Neural progenitor cell (in vitro differentiated cells): ENCODE measurements around the gene EVL.

Experiments
- EZH2 ChIP-seq: fragments of 200-600 bp; sonication (generic); IDR thresholded peaks from 2 replicates; pipeline ENCODE4 v1.6.1; 2017; ENCODE audit warnings: antibody characterized with exemption, mild to moderate bottlenecking, moderate library complexity
- TF ChIP-seq, protein P1 (sequence below): fragments of 200-600 bp; sonication (generic); IDR thresholded peaks from 2 replicates; pipeline ENCODE4 v1.5.1; 2017; ENCODE audit warnings: antibody characterized with exemption, mild to moderate bottlenecking

DNA sequence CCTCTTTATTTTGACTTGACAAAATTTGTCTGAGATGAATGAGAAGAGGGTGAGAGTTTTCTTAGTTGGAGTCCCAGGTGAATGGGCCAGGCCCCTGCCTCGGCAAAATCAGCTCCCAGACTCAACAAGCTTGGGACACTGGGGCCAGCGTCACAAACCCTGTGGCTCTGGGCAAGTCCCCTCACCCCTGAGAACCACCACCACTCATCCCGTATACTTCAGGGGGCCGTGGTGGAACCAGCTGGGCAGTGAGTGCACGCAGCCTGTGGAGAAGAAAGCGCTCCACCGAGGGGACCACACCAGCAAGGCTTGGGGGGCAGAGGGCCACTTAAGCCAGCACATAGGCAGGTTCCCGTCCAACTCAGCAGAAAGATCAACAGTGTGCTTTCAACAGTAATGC is 54.0 kb downstream of the EVL start:
- TF ChIP-seq, protein P1, sequence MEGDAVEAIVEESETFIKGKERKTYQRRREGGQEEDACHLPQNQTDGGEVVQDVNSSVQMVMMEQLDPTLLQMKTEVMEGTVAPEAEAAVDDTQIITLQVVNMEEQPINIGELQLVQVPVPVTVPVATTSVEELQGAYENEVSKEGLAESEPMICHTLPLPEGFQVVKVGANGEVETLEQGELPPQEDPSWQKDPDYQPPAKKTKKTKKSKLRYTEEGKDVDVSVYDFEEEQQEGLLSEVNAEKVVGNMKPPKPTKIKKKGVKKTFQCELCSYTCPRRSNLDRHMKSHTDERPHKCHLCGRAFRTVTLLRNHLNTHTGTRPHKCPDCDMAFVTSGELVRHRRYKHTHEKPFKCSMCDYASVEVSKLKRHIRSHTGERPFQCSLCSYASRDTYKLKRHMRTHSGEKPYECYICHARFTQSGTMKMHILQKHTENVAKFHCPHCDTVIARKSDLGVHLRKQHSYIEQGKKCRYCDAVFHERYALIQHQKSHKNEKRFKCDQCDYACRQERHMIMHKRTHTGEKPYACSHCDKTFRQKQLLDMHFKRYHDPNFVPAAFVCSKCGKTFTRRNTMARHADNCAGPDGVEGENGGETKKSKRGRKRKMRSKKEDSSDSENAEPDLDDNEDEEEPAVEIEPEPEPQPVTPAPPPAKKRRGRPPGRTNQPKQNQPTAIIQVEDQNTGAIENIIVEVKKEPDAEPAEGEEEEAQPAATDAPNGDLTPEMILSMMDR, result no peak
- TF ChIP-seq EZH2, result no peak
